Activated CD4-positive, alpha-beta T cell treated with anti-CD3 and anti-CD28 coated beads for 48 hours (primary cell): ENCODE measurements around the gene ZNF787.
"Not testable (repeated sequence)": the region's sequence is repeated elsewhere in the genome, so short reads cannot be mapped to it uniquely, and the experiment has no call there.

Source experiments
- DNase-seq: peaks from one replicate; pipeline ENCODE4 v3.0.0-alpha.2; 2020

Gene ZNF787

DNA sequence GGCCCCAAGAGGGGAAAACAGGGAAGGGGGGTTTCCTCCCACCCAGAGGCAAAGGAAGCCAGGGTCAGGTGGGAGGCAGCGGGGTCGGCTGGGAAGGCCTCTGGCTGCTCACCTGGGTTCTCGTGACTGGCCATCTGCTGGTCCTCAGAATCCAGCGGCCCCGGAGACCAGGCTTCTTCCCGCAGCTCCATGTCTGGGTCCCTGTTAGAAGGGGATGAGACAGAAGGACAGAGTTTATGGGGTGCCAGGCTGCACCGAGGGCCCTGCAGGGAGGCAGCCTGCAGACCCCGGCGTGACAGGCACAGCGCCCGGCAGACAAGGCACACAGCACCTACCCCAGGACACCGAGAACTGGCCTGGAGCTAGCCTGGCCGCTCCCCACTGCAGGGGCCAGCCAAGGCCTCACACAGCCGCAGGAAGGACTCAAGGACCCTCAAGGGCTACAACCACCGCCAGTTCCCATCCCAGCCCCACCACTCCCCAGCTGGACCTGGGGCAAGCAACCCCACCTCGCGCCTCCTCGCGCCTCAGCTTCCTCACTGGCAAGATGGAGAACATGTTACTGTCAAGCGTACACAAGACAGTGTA lies 18.0 kb downstream of the ZNF787 start:
- no peak for DNase-seq

GRCh38 chr19:56101746-56102535 lies 19.2 kb downstream of the ZNF787 start:
- DNase-seq = no peak

DNA sequence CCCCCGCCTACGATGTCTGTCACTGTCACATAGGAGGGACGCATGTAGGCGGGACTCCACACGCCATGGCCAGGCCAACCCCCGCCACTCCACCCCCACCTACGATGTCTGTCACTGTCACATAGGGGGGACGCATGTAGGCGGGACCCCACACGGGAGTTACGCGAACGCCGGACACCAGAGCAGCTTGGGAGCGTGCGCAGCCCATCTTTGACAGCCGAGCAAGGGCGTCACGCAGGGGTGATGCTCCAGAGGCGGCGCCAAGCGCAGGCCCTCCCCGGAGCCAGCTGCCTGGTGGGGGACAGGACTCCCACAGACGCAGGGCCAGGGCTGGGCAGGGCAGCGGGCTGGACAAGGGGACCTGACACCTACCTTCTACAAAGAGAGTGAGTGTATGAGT lies 20.0 kb downstream of the ZNF787 start:
- DNase-seq = no peak

- DNase-seq = no peak
These were observed 21.2 kb downstream of the ZNF787 start for GRCh38 chr19:56099638-56100539.

GRCh38 chr19:56098731-56099568 lies 22.1 kb downstream of the ZNF787 start:
- DNase-seq = no peak

- DNase-seq = not testable (repeated sequence)
These were observed 22.9 kb downstream of the ZNF787 start for GRCh38 chr19:56098237-56098636.

- DNase-seq = no peak
These were observed 23.3 kb downstream of the ZNF787 start for GRCh38 chr19:56097776-56098175.

- no peak for DNase-seq
These were observed 23.8 kb downstream of the ZNF787 start for GRCh38 chr19:56097306-56097705.

DNA sequence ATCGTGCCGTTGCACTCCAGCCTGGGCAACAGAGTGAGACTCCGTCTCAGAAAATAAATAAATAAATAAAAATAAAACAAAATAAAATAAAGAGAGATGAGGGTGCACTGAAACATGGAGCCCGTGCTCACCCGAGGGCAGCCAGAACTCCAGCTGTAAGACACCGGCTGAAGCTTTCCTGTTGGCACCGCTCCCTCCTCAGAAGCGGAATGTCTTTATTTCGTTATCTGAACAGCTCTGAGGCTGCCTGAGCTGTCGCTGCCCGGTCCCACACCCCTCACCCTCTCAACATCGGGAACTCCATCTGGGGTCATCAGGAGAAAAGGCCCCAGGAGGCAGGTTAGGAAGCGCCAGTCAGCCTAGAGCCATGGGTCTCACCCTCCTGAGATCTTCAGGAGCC lies 24.4 kb downstream of the ZNF787 start:
- no peak for DNase-seq

- no peak for DNase-seq
These were observed 26.6 kb downstream of the ZNF787 start for GRCh38 chr19:56094449-56094848.

DNA sequence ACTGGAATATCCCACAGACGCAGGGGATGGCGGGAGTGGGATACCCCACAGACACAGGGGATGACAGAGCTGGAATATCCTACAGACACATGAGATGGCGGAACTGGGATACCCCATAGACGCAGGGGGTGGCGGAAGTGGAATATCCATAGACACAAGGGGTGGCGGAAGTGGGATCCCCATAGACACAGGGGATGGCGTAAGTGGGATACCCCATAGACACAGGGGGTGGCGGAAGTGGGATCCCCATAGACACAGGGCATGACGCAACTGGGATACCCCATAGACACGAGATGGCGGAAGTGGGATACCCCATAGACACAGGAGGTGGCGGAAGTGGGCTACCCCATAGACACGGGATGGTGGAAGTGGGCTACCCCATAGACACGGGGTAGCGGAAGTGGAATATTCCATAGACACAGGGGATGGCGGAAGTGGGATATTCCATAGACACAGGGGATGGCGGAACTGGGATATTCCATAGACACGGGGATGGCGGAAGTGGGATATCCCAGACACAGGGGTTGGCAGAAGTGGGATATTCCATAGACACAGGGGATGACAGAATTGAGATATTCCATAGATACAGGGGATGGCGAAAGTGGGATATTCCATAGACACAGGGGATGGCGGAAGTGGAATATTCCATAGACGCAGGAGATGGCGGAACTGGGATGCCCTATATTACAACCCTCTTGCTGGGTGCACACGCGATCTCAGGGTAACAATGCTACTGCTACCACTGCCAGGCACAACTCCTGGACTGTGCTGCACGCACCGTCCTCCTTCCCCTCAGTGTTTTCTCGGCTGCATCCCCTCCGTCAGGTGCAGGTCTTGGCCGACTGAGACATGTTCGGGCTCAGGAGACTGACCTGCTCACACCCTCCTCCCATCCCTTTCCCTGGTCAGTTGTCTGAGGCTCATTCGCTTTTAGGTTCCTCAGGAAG lies 28.1 kb downstream of the ZNF787 start:
- no peak for DNase-seq

GRCh38 chr19:56091751-56092546 lies 29.1 kb downstream of the ZNF787 start:
- no peak for DNase-seq

DNA sequence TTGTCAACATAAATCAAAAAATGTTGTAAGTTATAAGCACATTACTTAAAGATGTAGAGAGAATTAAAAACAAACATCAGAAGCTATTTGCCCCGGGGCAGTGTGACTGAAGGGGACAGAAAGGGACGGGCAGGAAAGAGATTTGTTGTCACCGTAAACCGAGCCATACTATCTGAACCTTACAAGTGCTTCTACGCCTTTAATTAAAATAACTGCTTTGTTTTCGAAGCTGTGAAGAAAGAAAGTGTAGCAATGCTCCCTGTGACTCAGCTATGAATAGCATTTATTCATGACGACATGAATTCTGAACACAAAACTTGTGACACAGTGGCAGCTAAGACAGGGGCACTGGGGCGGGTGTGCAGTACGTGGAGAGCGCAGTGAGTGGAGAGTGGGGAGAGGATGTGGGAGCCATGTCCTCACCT lies 30.0 kb downstream of the ZNF787 start:
- no peak for DNase-seq

DNA sequence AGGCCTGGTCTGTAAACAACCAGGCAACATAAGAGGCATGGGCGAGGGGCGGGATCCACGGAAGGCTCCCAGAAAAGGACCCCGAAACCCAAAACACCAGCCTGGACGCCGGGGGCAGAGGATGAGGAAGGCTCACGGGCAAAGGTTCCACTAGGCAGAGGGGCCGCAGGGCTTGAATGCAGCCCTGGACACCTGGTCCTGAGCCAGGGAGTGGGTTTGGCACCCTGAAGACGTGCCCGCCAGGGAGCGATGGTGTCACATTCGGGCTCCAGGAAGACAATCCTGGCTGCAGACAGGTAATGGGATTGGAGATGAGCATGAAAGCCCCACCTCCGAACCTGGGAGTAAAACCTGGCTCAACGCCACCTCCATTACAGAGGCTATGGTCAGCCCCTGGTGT lies 31.8 kb downstream of the ZNF787 start:
- no peak for DNase-seq

GRCh38 chr19:56088497-56089215 lies 32.4 kb downstream of the ZNF787 start:
- no peak for DNase-seq

GRCh38 chr19:56087647-56088496 lies 33.2 kb downstream of the ZNF787 start:
- DNase-seq = no peak

- DNase-seq = no peak
These were observed 34.2 kb downstream of the ZNF787 start for GRCh38 chr19:56086671-56087430.
